ENCODE results near the gene ACOXL.

DNA sequence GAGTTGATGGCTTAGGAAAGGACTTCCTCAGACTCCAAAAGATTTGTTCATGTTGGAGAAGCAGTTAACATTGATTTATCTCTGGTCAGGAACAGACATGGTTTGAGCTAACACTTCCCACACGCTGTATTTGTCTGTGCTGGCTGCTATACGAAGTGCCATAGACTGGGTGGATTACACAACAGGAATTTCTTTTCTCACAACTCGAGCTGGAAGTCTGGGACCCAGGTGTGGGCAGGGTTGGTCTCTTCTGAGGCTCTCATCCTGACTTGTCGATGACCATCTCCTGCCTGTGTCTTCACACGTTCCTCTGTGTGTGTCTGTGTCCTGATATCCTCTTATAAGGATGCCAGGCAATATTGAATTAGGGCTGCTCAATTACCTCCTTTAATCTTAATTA lies 224.9 kb downstream of the ACOXL start:
- TF ChIP-seq, protein P1, sequence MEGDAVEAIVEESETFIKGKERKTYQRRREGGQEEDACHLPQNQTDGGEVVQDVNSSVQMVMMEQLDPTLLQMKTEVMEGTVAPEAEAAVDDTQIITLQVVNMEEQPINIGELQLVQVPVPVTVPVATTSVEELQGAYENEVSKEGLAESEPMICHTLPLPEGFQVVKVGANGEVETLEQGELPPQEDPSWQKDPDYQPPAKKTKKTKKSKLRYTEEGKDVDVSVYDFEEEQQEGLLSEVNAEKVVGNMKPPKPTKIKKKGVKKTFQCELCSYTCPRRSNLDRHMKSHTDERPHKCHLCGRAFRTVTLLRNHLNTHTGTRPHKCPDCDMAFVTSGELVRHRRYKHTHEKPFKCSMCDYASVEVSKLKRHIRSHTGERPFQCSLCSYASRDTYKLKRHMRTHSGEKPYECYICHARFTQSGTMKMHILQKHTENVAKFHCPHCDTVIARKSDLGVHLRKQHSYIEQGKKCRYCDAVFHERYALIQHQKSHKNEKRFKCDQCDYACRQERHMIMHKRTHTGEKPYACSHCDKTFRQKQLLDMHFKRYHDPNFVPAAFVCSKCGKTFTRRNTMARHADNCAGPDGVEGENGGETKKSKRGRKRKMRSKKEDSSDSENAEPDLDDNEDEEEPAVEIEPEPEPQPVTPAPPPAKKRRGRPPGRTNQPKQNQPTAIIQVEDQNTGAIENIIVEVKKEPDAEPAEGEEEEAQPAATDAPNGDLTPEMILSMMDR (conservative IDR thresholded peaks at IDR 0.05 in 1 of 2, IDR thresholded peaks at IDR 0.05 in 1 of 2; ENCODE audit: extremely low read depth in 1 of 2, insufficient read depth in 1 of 2, low read depth in 1 of 2, low read length in 2 of 2): no peak
- no peak for TF ChIP-seq EZH2 (IDR thresholded peaks at IDR 0.05; ENCODE audit: borderline replicate concordance, low read length)

Data from mammary epithelial cell (primary cell).